ENCODE data around the gene PRXL2C. TPM values are rescaled to one million over a fixed set of nuclear protein-coding genes. Genes with fewer than 3 reads are reported as not detected.

PRXL2C gene
- total and polyA plus RNA-seq, 8 donors, result 4.9 to 11.2 (median 8.2) TPM

DNA sequence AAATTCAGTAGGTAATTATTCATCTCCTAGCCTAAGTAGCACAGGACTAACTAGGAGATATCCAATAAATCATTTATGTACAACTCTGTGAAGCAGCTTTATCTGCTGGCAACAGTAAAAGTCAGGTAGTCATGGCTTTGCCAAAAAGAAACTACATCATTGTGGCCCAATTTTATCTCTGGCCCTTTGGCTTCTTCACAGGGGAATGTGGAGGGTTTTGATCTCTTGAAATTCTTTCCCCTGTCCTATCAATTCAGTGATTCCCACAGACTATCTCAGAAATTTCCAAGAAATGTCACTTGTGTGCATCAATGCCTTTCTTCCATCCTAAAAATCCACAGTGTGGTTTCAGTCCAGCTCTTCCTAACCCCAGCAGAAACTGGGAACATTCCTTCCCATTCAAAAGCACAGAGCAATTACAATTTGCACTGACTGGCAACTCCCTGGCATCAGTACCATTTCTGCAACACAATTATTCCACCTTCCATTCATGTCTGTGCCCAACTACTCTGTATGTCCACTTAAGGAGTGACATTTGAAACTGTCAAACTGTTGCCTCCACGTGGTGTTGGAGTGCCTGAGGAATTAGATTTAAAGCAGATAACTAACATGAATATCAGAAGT is 42.0 kb downstream of the PRXL2C start:
- DNase-seq (no peak), ATAC-seq (peak in 1 of 4 donors; percentile 20), FAIRE-seq (no peak)
- H3K9me3 ChIP-seq, result no peaks in the 10 kb centered on the region
- no peaks in the 10 kb centered on the region for H3K27me3 ChIP-seq
- WGBS, 2 donors, result 9 to 19% methylated on average over 1 of the region's 1 CpG
- peaks cover 0 to 14% (median 0%) of the 10 kb centered on the region in 3 donors for H3K4me1 ChIP-seq
- intact Hi-C loops (cut with DNase I), result no loop called here
- H3K27ac ChIP-seq, result no peak overlapping the region
- no peak for TF ChIP-seq CTCF (IDR thresholded peaks at IDR 0.05)
- H3K36me3 ChIP-seq, result no peaks in the 10 kb centered on the region
- H3K4me3 ChIP-seq, result no peak overlapping the region

DNA sequence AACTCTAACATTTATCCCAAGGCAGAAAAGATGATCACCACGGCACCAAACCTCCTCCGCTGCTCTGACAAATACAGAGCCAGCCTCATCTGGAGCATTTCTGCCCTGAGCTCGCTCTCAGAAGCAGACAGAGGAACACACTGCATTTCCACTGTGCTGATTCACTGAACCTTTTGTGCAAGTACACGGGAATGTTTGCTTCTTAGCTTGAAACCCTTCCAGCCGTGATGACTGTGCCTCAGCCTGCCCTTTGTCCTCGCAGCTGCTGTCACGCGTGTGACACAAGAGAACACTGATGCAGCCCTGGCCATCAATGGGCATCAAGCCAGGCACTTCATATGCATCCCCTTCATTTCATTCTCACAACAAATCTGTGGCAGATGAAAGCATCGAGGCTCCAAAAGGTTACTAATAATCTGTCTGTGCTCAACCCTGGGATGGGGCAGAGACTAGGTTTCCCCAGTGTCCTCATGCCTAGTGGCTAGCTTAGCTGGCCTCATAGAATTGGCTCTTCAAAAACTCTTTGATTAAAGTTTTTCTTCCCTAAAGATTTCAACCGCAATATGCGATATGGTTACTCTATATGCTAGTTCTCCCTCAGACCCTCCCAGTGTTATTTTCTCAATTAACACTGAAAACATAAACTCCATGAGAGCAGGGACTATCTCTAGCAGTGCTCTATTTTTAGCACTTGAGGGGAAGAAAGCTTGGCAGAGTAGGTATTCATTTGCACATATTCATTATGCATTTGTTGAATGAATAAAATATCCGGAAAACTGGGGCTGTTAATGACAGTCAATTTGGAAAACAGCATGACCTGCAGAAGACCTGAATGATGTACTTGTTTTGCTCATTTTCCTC is 42.8 kb downstream of the PRXL2C start:
- peak overlapping the region in 2 of 4 donors; percentile 3 to 23 for H3K27ac ChIP-seq
- H3K36me3 ChIP-seq, result no peaks in the 10 kb centered on the region
- no peaks in the 10 kb centered on the region for H3K27me3 ChIP-seq
- WGBS, 2 donors, result 32 to 34% methylated on average over 12 of the region's 12 CpGs
- H3K4me3 ChIP-seq, result no peak overlapping the region
- TF ChIP-seq CTCF (IDR thresholded peaks at IDR 0.05), result no peak
- DNase-seq, result peak in 4 of 6 donors; percentile 35 to 46 (median 42)
- H3K4me1 ChIP-seq, result peaks cover 0 to 14% (median 0%) of the 10 kb centered on the region in 3 donors
- peak; percentile 82 to 95 (median 92) for ATAC-seq
- no peaks in the 10 kb centered on the region for H3K9me3 ChIP-seq
- intact Hi-C loops (cut with DNase I), result no loop called here
- FAIRE-seq, result no peak

GRCh38 chr9:96611302-96611701 is 43.8 kb downstream of the PRXL2C start:
- no peak for ATAC-seq

DNA sequence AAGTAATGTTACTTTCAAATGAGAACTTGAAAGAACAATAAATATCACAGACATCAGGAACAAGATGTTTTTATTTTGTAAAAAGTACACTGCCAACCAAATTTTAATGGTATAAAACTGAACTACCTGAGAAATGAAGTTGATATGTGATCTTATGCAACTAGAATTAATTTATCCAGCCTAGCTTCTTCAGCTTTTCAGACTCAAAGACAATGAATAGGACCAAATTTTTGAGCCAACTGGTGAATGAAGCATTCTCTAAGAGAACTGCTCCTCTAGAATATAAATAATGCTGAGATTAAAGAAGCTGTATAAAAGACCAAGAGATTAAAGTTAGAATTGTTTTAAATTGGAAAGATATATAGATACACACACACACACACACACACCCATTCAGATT is 45.4 kb downstream of the PRXL2C start:
- FAIRE-seq (no peak), DNase-seq (no peak), ATAC-seq (no peak)
- TF ChIP-seq CTCF (IDR thresholded peaks at IDR 0.05), result no peak
- Histone ChIP-seq H3K4me3 (no peak overlapping the region), H3K27ac (no peak overlapping the region), H3K36me3 (no peaks in the 10 kb centered on the region), H3K27me3 (no peaks in the 10 kb centered on the region), H3K4me1 (peaks cover 0 to 14% (median 0%) of the 10 kb centered on the region in 3 donors), H3K9me3 (no peaks in the 10 kb centered on the region)
- intact Hi-C loops (cut with DNase I), result no loop called here

More at GRCh38 chr9:96611302-96611701, 43.8 kb downstream of the PRXL2C start:
- WGBS, 2 donors, result 85 to 94% methylated on average over 3 of the region's 3 CpGs
- Histone ChIP-seq H3K4me1 (peaks cover 0 to 14% (median 0%) of the 10 kb centered on the region in 3 donors), H3K4me3 (no peak overlapping the region), H3K27me3 (no peaks in the 10 kb centered on the region), H3K36me3 (no peaks in the 10 kb centered on the region), H3K27ac (no peak overlapping the region), H3K9me3 (no peaks in the 10 kb centered on the region)
- intact Hi-C loops (cut with DNase I), result no loop called here
- no peak for FAIRE-seq
- no peak for TF ChIP-seq CTCF (IDR thresholded peaks at IDR 0.05)
- no peak for DNase-seq
